Left cardiac atrium (tissue), 4 donors: ENCODE measurements around the gene NUFIP1. TPM values are rescaled to one million over a fixed set of nuclear protein-coding genes. Genes with fewer than 3 reads are reported as not detected.
A peak's percentile ranks its signal among the peaks of the same experiment; 100 is the strongest.
"Not testable (repeated sequence)": the region's sequence is repeated elsewhere in the genome, so short reads cannot be mapped to it uniquely, and the experiment has no call there.

Source experiments
- ATAC-seq, 2 donors: fragments of 200-7000 bp; cut with Tn5 transposase; one replicate each; pipeline ENCODE4 v1.9.1; 2020; ENCODE audit warnings: mild to moderate bottlenecking in 2 of 2, moderate library complexity in 2 of 2
- DNase-seq: peaks from one replicate; pipeline ENCODE4 v3.0.0-alpha.2; 2020
- intact Hi-C, 2 donors: fragments of 100-400 bp; cut with DNase I; formaldehyde crosslinking; loops; one replicate each; pipeline versions ENCODE4 v1.14.1 to v1.15.1; 2022 to 2023
- long read RNA-seq: library from polyadenylated mRNA; unstranded; transcript quantifications from one replicate; pipeline ENCODE4 v2.0.0, GENCODE V29; 2021
- total RNA-seq, 2 donors: library from RNA; stranded (reverse); fragmentation: NEBNext Ultra II Directional; extraction: Animal tissue kit (Norgen Biotek cat#: 25700); gene quantifications; one replicate each; pipeline ENCODE4 v1.2.1, GENCODE V29; 2021
- donor health status: DM: no; HTN: yes; CAD: no.
- donor health status: DM: no; HTN: yes; CAD: no; lungs with severe emphysema.
- donor health status: DM: yes; HTN: yes; CAD: no.
- donor health status: Dilated cardiomyopathy.

The NUFIP1 gene
- total RNA-seq = 1 to 10 TPM; 3.0 to 4.7 TPM
- long read RNA-seq, partial matches to known transcripts = 1 of 4 reads
- long read RNA-seq, other reads (novel, unspliced or antisense) = 0 of 4 reads

DNA sequence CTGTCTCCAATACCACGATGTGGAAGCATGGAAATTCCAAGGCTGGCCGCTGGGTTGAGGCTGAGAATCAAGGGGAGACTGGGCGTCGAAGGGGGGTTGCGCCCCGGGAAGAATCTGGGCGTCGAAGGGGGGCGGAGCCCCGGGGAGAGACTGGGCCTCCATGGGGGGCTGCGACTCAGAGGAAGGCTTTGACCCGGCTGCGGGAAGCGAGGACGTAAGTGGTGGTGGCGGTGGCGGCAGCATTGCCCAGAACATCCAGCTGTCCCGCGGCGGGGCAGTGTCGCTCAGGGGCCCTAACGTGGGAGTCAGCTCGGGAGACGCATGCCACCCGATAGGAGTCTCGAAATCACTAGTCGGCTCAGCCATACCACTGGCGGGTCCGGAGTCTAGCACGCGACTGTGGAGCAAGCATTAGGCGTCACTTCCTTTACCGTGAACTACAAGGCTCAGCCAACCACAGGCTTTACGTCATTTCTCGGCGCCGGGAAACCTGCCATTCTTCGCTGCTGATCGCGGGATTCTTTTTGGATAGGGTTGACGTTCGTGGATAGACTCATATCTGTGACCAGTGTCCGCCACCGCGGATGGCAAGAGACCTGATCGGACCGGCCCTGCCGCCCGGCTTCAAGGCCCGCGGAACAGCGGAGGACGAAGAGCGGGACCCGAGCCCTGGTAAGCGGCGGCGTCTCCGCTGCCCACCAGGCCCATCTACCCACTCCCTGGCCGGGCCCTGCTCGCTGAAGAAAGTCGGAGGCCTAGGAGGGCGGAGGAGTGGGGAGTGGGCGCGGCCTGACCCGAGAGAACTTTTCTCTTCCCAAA, at the start of gene NUFIP1, which contains the start of gene GPALPP1:
TSS of gene NUFIP1 (minus strand) at position 401 of the 819 bp plus-strand sequence. CDS start at position 366, 35 bp downstream.
TSS of gene GPALPP1 (plus strand) at position 468 of the 819 bp plus-strand sequence. CDS start at position 585, 117 bp downstream.
- DNase-seq (peak; percentile 95), ATAC-seq (peak; percentile 99)
- intact Hi-C loops = no loop called here

DNA sequence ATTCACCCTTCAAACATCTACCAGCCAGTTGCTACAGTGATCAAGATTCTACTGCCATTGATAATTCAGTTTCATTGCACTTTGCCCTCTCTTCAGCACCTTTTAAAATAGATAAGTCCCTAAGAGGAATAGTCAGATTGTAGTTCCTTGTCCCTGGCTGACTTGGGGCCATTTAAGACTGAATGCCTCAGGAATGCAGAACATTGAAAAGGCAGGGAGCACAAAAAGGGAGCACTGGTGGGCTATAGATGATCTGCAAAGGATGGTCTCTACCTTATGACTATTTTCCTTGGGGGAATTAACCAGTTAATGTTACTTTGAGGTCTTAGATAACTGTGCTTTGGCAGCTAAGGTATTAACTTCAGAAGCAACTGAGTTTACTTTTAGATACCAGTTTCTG, 46.9 kb upstream of the NUFIP1 start:
- ATAC-seq (no peak), DNase-seq (no peak)
- intact Hi-C loops = no loop called here

GRCh38 chr13:45034342-45034741, 45.1 kb upstream of the NUFIP1 start:
- ATAC-seq (no peak), DNase-seq (no peak)
- intact Hi-C loops = no loop called here

DNA sequence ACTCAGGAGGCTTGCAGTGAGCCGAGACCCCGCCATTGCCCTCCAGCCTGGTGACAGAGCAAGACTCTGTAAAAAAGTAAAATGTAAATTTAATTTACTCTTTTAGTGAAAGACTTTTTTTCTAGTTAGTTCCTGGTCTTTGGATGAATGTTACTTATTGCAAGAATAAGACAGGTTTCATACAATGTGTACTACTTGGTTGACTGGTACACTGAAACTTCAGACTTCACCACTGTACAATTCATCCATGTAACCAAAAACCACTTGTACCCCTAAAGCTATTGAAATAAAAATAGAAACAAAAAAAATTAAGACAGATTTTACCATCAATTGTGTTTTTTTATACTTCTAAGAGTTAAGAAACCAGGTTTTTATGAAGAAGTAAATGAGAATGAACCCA, 35.6 kb upstream of the NUFIP1 start:
- ATAC-seq = no peak
- no peak for DNase-seq
- intact Hi-C loops = no loop called here

DNA sequence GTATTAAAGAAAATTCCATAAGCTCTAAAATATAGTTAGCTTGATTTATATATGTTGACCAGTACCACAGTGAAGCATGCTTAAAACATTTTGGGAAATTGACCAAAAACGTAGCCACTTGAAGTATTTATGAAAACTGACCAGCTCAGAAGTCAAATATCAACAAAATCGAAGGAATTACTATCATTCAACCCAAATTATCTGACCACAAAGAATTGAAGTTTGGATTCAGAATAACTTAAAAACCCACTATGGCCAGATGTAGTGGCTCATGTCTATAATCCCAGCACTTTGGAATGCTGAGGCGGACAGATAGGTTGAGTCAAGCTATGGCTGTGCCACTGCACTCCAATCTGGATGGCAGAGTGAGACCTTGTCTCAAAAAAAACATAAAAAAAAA, 32.0 kb upstream of the NUFIP1 start:
- no peak for ATAC-seq
- intact Hi-C loops = no loop called here
- no peak for DNase-seq

- ATAC-seq, DNase-seq, intact Hi-C loops: not testable (repeated sequence)
These were observed 30.7 kb upstream of the NUFIP1 start for GRCh38 chr13:45019981-45020380.

DNA sequence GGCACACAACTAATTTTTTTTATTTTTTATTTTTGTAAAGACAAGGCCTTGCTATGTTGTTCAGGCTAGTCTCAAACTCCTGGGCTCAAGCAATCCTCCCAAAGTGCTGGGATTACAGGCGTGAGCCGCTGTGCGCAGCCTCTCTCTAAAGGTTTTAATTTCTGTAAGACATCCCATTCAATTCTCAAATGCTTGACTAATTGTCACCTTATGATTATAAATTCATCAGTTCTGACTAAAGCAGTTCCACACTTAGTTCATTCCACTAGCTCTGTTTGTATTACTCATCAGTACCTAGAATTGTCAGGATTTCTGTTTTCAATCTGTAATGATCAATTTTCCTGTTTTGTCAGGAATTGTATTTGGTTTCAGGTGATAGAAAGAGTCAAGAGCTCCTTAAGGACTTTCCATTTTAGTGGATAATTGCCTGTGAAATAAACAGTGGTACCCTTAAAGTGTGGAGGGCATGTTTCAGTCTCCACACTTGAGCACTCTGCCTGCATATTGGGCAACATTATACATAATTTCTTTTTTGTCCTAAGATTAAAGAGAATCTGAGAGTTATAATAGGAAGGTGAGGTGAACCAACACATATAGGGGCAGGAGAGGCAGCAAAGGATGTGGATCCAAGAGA, 27.6 kb upstream of the NUFIP1 start:
- intact Hi-C loops = no loop called here

GRCh38 chr13:45015300-45015699, 26.0 kb upstream of the NUFIP1 start:
- DNase-seq = no peak
- no peak for ATAC-seq
- intact Hi-C loops = no loop called here

More for the DNA sequence above, 27.6 kb upstream of the NUFIP1 start:
- no peak for DNase-seq
- no peak for ATAC-seq

DNA sequence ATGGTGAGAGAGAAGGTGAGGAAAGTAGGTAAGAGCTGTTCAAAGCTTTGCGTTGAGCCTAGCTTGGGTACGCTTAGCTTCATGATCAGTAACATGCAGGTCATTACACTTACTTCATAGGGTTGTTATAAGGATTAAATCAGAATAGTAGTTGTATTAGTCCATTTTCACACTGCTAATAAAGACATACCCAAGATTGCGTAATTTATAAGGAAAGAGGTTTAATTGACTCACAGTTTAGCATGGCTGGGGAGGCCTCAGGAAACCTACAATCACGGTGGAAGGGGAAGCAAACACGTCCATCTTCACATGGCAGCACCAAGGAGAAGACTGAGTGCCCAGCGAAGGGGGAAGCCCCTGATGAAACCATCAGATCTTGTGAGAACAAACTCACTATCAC, 21.9 kb upstream of the NUFIP1 start:
- intact Hi-C loops = no loop called here
- DNase-seq (no peak), ATAC-seq (no peak)

GRCh38 chr13:45007823-45008222, 18.6 kb upstream of the NUFIP1 start:
- DNase-seq = no peak
- intact Hi-C loops = no loop called here
- peak in 1 of 2 donors; percentile 34 for ATAC-seq

DNA sequence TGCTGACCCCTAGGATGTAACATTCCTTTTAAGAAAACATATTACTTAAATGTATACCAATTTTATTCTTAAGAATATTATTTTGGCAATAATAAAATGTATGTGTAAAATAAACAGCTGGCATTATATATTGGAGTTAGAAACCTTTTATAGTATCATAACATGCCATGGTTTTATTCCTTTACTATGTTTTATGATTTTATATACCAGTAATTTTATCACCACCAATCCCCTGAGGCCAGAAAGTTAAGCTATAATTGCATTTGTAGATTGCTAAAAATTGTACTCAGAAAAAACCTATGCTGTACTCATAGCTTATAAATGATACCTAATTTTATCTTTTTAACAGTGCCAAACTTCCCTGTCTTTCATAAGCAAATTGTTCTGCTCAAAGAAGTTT, 18.0 kb upstream of the NUFIP1 start:
- DNase-seq (no peak), ATAC-seq (no peak)

DNA sequence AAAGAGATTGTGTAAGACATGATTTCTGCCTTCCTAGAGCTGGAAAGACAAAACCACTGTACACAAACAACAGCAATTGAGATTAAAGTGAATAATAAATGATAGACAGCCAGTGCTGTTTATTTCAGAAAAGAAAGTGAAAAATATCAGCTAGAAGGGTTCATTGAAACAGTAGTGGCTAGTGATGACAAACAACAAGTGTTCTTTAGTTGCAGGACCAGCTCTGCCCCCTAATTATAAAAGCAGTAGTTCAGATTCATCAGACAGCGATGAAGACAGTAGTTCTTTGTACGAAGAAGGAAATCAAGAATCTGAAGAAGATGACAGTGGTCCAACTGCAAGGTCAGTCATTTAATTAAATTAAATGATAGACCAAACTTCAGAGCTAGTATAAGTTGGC, 14.8 kb upstream of the NUFIP1 start:
- ATAC-seq (no peak), DNase-seq (no peak)
- intact Hi-C loops = no loop called here

More for the DNA sequence above, 18.0 kb upstream of the NUFIP1 start:
- intact Hi-C loops = no loop called here

DNA sequence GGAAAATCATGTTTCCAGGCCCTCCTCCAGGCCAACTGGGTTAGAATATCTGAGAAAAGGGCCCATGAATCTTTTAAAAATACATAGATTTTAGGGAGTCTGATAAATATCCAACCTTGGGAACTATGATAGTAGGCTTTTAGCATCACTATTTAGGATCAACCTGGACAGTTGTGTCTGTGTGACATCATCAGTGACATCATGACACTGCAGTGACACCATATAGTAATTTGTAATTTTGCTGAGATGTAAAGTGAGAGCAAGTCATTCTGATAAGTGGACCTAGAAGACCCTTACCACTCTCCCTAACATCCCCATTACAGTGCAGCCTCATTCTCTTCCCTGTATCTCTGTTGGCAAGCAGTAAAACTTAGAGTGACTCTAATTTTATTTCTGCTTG, 14.1 kb upstream of the NUFIP1 start:
- ATAC-seq (no peak), DNase-seq (no peak)
- intact Hi-C loops = no loop called here

DNA sequence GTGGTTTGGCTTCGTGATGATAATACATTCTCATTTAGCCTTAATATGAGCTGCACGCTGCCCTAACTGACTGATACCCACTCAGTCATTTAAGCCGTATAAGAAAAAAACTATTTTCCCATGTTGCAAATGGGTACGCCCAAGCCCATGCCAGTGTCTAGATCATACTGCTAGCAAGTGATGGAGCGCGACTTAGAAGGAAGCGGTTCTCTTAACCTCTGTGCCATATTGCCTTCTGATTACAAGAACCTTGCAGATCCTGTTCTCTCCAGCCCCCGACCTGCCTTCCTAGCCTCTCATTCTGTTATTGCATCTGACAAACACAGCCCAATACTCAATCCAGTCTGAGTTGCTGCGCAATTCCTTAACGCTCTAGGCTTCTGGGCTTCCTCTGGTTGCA, 670 bp upstream of the NUFIP1 start:
- DNase-seq (no peak), ATAC-seq (peak in 1 of 2 donors; percentile 15)
- intact Hi-C loops = no loop called here

DNA sequence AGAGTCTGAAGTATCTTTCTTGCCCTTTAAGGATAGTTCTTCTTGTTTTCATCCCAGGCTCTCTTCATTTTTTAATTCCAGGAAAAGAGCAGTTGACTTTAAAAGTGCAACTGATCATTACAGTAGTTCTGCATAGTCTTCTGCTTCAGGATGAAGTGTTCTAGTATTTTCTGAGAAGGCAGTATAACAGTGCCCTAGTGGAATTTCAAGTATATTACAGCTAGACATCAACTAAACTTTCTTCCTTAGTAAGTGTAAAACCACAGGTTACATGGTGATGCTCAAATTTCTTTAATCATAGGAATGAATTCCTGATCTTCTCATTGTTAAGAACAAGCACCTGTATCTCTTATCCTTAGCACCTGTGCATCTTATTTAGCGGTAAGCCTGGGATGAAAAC, 10.9 kb downstream of the NUFIP1 start:
- intact Hi-C loops = no loop called here
- no peak for ATAC-seq
- no peak for DNase-seq

GRCh38 chr13:44976949-44977583, 12.2 kb downstream of the NUFIP1 start:
- ATAC-seq (no peak), DNase-seq (no peak)
- intact Hi-C loops = no loop called here

DNA sequence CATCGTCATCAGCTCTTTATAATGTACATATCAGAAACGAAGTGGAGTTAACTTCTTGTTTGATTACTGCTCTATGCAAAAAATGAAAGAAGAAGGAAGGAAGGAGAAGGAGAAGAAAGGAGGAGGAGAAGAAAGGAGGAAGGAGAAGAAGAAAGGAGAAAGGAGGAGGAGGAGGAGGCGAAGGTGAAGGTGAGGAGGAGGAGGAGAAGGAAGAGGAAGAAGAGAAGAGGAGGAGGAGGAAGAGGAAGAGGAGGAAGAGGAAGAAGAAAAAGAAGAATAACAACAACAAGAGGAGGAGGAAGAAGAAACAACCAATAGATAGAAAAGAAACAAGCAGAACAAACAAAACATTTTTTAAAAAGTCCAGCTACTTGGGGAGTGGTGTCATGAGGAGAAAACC, 13.1 kb downstream of the NUFIP1 start:
- ATAC-seq = no peak
- intact Hi-C loops = no loop called here
- DNase-seq = no peak

DNA sequence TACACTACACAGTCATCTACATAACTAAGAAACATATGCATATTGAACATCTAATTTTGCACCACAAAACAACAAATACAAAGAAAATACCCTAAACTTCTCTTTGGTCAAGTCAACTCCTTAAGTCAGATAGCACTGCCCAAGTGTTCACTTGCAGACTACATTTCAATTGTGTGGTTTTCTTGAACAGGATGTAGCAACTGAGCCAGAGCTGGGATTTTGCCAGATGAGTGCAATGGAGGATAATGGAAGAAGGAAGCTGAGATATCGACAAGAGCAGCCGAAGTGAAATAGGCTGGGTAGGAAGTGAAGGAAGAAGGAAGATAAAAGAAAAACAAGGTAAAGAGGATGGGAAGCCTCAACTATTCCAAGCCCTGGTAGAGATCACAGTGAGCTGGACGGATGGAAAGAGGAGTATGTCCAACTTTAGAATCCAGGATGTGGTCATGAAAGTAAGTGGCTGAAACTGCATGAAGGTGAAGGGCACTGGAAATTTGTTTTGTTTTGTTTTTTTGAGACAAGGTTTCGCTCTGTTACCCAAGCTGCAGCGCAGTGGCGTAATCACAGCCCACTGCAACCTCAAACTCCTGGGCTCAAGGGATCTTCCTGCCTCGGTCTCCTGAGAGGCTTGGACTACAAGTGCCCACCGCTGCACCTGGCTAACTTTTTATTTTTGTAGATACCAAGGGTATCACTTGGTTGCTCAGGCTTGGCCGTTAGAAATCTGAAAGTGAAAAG, 15.0 kb downstream of the NUFIP1 start:
- peak; percentile 71 for DNase-seq
- intact Hi-C loops = loop anchor here in 1 of 2 donors (5.0 kb wide), 2 partner anchors 487 to 1072 kb away; no protein-coding TSS in a partner anchor

DNA sequence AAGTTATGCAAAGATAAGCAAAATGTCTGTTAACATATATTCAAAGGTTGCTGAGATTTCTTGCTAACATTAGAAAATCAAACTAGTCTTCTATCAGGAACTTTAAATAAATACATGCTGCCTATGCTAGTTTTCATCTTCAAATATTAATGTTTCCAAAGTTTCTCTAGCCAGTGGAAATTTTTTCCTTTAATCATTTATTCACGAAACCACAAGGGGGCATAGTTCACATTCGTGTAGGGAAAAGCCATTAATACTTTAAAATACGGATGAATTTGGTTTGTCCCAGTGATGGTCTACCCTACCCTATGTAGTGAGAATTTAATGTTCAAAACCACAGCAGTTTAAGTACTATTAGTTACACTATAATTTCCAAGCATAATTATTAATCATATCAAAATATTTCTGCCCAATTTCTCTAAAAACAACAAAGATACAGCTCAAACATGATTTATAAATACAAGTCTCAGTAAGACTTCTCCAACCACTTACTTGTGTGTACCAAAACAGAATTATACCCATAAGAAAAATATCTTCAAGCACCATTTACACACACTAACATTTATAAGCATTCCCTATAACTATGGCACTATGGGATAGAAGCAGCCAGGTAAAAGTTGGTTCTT, 16.2 kb downstream of the NUFIP1 start:
- ATAC-seq = no peak
- intact Hi-C loops = loop anchor here in 1 of 2 donors (5.0 kb wide), 2 partner anchors 486 to 1071 kb away; no protein-coding TSS in a partner anchor
- DNase-seq = no peak

More for the DNA sequence above, 15.0 kb downstream of the NUFIP1 start:
- ATAC-seq = peak in 1 of 2 donors; percentile 50
